ENCODE measurements around the gene CREB3L1.

GRCh38 chr11:46249103-46249937, 28.1 kb upstream of the CREB3L1 start:
- TF ChIP-seq CTCF (IDR thresholded peaks at IDR 0.05) = no peak
- no peak for TF ChIP-seq POLR2A (IDR thresholded peaks at IDR 0.05)

Measured in gastroesophageal sphincter (tissue), 3 donors.